DMS114 treated with DMSO at 0.1 percent for 48 hours (cell line): ENCODE results near the gene BCL2.
"Not testable (repeated sequence)": the region's sequence is repeated elsewhere in the genome, so short reads cannot be mapped to it uniquely, and the experiment has no call there.

ENCODE experiments used
- DNase-seq: peaks from one replicate; lab custom pipeline; 2025; ENCODE audit not compliant: unreplicated experiment; lab: John Stamatoyannopoulos, UW

Gene BCL2

DNA sequence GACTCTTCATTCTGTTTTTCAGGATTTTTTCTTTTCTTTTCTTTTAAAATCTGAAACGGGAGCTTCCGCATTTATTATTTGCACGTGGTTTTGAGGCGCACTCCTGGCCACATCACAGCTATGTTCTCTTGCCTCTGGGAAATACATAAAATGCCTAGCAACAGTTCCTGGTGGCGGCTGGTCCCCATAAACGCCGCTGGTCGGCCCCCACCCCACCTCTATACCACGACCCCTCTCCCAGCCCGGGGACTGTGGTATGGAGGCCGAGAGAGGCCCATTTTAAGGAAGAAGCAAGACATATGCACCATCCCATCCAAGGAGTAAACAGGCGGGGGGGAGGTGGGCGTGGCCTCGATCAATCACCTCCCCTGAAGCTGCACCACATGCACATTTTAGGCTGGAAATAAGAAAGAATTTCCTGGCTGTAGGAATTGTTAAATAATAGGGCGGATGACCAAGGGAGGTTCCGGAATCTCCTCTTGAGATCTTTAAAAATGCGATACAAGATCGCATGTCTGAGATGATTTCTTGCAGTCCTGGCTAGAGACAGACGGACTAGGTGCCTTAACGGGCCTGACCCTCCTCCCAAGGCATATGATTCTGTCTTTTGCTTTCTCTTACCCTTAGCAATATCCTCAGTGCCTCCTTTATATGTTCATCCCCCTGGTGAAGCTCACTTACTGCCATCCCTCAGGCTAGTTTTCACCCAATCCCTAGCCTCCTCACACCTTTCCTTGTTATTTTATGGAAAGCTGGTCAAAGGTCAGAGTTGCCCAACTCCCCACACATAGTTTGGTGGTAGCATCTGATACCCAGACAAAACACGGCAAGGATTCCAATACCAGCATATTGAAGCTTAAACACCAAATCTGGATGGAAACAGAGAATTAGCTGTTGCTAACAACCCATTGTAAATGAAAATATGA is 82.4 kb downstream of the BCL2 start:
- no peak for DNase-seq

GRCh38 chr18:63236406-63236805 is 83.2 kb downstream of the BCL2 start:
- no peak for DNase-seq

DNA sequence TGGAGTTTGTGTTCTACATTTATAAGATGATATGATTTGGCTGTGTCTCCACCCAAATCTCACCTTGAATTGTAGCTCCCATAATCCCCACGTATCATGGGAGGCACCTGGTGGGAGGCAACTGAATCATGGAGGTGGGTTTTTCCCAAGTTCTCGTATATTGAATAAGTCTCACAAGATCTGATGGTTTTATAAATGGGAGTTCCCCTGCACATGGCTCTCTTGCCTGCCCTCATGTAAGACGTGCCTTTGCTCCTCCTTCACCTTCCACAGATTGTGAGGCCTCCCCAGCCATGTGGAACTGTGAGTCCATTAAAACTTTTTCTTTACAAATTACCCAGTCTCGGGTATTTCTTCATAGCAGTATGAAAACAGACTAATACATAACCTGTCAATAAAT is 83.6 kb downstream of the BCL2 start:
- not testable (repeated sequence) for DNase-seq

- DNase-seq: no peak
Measured at GRCh38 chr18:63234841-63235240, 84.7 kb downstream of the BCL2 start.

GRCh38 chr18:63234432-63234831 is 85.1 kb downstream of the BCL2 start:
- DNase-seq: no peak

DNA sequence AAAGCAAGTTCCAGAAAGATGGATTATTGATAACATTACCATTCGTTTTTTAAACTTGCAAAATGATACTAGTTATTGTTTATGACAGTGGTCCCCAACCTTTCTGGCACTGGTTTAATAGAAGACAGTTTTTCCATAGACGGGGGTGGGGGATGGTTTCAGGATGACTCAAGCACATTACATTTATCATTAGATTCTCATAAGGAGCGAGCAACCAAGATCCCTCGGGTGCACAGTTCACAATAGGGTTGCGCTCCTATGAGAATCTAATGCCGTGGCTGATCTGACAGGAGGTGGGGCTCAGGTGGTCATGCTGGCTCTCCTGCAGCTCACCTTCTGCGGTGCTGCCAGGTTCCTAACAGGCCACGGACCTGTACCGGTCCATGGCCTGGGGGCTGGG is 86.2 kb downstream of the BCL2 start:
- no peak for DNase-seq

DNA sequence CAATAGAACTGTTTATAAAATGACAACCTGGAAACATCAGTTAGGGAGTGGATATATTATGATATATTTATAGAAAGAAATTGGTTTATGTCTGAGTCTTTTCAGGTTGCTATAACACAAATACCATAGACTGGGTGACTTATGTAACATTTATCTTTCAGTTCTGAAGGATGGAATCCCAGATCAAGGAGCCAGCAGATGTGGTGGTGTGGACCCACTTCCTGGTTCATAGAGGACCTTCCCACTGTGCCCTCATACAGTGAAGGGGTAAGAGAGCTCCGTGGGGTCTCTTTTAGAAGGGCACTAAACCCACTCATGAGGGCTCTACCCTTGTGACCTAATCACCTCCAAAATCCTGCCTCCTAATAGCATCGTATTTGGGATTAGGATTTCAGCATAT is 86.7 kb downstream of the BCL2 start:
- DNase-seq: no peak

- no peak for DNase-seq
Measured at GRCh38 chr18:63229971-63230370, 89.6 kb downstream of the BCL2 start.

- DNase-seq: no peak
Measured at GRCh38 chr18:63225434-63225833, 94.1 kb downstream of the BCL2 start.

DNA sequence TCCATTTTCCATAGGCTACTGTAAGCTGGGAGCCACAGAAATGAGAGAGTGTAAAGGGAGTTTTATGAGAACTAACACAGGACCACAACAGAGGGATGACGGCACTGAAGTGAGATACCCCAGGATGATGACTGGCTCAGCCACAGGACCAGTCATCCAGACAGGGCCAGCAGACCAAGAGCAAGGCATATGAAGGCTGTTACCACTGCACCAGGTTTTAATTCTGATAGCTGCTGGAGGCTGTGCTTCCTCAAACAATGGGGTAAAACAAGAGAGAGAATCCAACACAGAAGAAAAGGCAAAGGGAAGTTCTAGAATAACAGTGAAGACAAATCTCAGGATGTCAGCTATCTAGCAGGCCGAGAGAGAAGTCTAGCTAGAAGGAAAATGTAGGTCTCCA is 94.9 kb downstream of the BCL2 start:
- no peak for DNase-seq

DNA sequence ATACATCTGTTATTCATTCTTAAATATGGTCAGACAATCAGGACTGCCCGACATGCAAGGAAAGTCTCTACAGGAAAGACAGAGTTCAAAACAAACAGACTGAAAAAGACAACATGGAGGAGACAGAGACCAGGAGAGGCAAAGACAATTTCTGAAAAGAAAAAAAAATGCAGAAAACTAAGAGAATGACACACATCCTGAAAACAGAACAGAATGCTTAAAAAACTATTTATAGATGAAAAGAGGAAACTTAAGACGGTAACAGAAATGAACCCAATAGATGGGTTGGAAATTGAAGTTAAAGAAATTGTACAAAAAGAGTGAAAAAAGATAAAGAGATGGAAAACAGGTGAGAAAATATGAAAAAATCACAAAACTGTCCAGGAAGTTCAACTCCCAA is 95.7 kb downstream of the BCL2 start:
- no peak for DNase-seq

GRCh38 chr18:63220903-63221302 is 98.7 kb downstream of the BCL2 start:
- DNase-seq: no peak

GRCh38 chr18:63218472-63218871 is 101.1 kb downstream of the BCL2 start:
- no peak for DNase-seq

DNA sequence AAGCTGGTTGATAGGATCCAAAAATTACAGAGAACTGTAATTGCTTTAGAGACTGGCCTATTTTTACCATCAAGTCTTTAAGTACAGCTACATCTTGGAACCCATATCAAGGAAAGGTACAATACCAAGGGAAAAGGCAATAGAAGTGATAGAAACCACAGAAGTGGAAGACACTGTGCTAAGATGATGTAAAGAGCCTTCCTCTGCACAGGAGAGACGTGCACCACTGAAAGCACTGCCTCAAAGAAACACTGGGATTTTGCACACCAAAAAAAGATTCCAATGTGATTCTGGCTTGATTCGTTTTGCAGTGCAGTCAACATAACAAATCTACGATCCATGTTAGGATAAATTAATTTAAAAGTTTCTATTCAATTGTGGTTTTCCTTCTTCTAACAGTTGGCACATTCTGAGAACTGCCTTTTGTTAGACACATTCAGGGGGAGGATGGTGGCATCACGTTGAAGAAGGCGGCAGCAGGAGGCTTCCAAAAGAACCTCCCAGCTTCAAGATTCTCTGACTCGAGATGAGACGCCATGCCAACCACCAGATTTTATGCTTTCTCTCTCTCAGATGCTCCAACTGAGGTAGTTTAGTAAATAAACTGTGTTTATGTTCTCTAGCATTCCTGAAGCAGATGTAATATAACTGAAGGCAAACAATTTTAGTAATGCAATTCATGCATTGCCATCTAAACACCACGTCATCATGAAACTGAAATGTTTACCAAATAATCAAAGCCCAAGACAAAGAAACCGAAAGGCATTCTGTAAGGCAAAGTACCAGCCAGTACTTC is 102.9 kb downstream of the BCL2 start:
- DNase-seq: no peak

GRCh38 chr18:63213936-63214671 is 105.5 kb downstream of the BCL2 start:
- no peak for DNase-seq

GRCh38 chr18:63213331-63213900 is 106.2 kb downstream of the BCL2 start:
- no peak for DNase-seq

GRCh38 chr18:63210521-63210920 is 109.0 kb downstream of the BCL2 start:
- no peak for DNase-seq

GRCh38 chr18:63208676-63209075 is 110.9 kb downstream of the BCL2 start:
- no peak for DNase-seq

DNA sequence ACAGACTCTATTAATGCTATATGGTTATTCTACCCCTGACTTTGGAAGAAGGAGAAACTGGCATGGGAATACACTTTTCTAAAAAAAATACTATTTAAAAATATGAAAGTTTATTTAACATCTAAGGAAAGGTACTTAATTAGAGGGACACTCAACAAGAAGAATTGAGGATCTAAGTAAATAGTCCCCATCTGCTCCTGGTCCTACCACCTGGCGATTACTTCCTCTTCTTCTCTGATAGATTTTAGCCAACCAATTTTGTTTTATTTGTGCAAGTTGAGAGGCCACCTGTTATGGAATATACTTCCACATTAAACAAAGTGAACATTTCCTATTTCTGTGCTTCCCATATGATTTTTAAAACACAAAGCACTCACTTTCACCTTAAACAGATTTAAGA is 111.7 kb downstream of the BCL2 start:
- no peak for DNase-seq

- no peak for DNase-seq
Measured at GRCh38 chr18:63207143-63207790, 112.3 kb downstream of the BCL2 start.
